ENCODE data around the gene PLEKHA7.

- no peak for TF ChIP-seq CTCF (IDR thresholded peaks at IDR 0.05; ENCODE audit: control extremely low read depth in 1 of 3, insufficient read depth in 1 of 3, low read depth in 1 of 3, low read length in 3 of 3)
- no peak for TF ChIP-seq POLR2A (IDR thresholded peaks at IDR 0.05; ENCODE audit: control extremely low read depth in 1 of 2, low read depth in 2 of 2, low read length in 2 of 2)
- TF ChIP-seq POLR2AphosphoS5 (IDR thresholded peaks at IDR 0.05; ENCODE audit: low read depth, low read length): no peak
- no peak for TF ChIP-seq EZH2 (IDR thresholded peaks at IDR 0.05; ENCODE audit: low read depth, low read length, severe bottlenecking)
- no peak for TF ChIP-seq GABPA (IDR thresholded peaks at IDR 0.05; ENCODE audit: borderline replicate concordance, insufficient read depth, low read length)
- no peak for TF ChIP-seq RNF2 (IDR thresholded peaks at IDR 0.05; ENCODE audit: borderline replicate concordance, low read depth, low read length, missing control alignments, poor library complexity, severe bottlenecking)
- TF ChIP-seq CHD1 (IDR thresholded peaks at IDR 0.05; ENCODE audit: low read depth, low read length): no peak
Observed at GRCh38 chr11:16809886-16810668, 204.1 kb downstream of the PLEKHA7 start.
